ENCODE data around the gene RNF144A. TPM values are rescaled to one million over a fixed set of nuclear protein-coding genes. Genes with fewer than 3 reads are reported as not detected.

The RNF144A gene
- total RNA-seq, 1 experiment from 2014 or later: 13.6 TPM

- BruUV-seq (replicated peaks): no TSS peak
- POLR2A ChIA-PET (ENCODE audit: low non-redundant PET): no interaction called here
- Histone ChIP-seq H3K9me3 (ENCODE audit: low read depth, low read length, poor library complexity, severe bottlenecking) (no peaks in the 10 kb centered on the region), H3K36me3 (ENCODE audit: insufficient read depth, low read length, poor library complexity, severe bottlenecking) (no peaks in the 10 kb centered on the region), H3K27me3 (replicated peaks; ENCODE audit: insufficient read depth, low read depth, low read length, poor library complexity) (no peaks in the 10 kb centered on the region), H3K4me3 (ENCODE audit: low read depth, low read length, poor library complexity, severe bottlenecking) (no peak overlapping the region), H3K27ac (ENCODE audit: low read depth, low read length, poor library complexity, severe bottlenecking) (no peak overlapping the region), H3K4me1 (ENCODE audit: insufficient read depth, low read length, poor library complexity, severe bottlenecking) (no peaks in the 10 kb centered on the region)
- DNase-seq (ENCODE audit: low spot score): no peak
- intact Hi-C loops (cut with micrococcal nuclease; ENCODE audit: unreplicated experiment): no loop called here
- CTCF ChIA-PET: no interaction called here
- TF ChIP-seq CTCF (conservative IDR thresholded peaks at IDR 0.05; ENCODE audit: low read depth, low read length) (no peak), EZH2 (IDR thresholded peaks at IDR 0.05; ENCODE audit: borderline replicate concordance, low read depth, low read length, poor library complexity, severe bottlenecking) (no peak)
Observed at GRCh38 chr2:6952101-6952500, 34.9 kb downstream of the RNF144A start.

- no peak for TF ChIP-seq CTCF (conservative IDR thresholded peaks at IDR 0.05; ENCODE audit: low read depth, low read length)
- TF ChIP-seq EZH2 (IDR thresholded peaks at IDR 0.05; ENCODE audit: borderline replicate concordance, low read depth, low read length, poor library complexity, severe bottlenecking): no peak
- H3K4me1 ChIP-seq (ENCODE audit: insufficient read depth, low read length, poor library complexity, severe bottlenecking): no peaks in the 10 kb centered on the region
- H3K27ac ChIP-seq (ENCODE audit: low read depth, low read length, poor library complexity, severe bottlenecking): no peak overlapping the region
- ChIA-PET POLR2A (ENCODE audit: low non-redundant PET) (no interaction called here), CTCF (no interaction called here)
- no TSS peak for BruUV-seq (replicated peaks)
- no peak overlapping the region for H3K4me3 ChIP-seq (ENCODE audit: low read depth, low read length, poor library complexity, severe bottlenecking)
- no peaks in the 10 kb centered on the region for H3K9me3 ChIP-seq (ENCODE audit: low read depth, low read length, poor library complexity, severe bottlenecking)
- DNase-seq (ENCODE audit: low spot score): no peak
- intact Hi-C loops (cut with micrococcal nuclease; ENCODE audit: unreplicated experiment): no loop called here
- no peaks in the 10 kb centered on the region for H3K27me3 ChIP-seq (replicated peaks; ENCODE audit: insufficient read depth, low read depth, low read length, poor library complexity)
- no peaks in the 10 kb centered on the region for H3K36me3 ChIP-seq (ENCODE audit: insufficient read depth, low read length, poor library complexity, severe bottlenecking)
Observed at GRCh38 chr2:6954586-6954985, 37.4 kb downstream of the RNF144A start.

- Histone ChIP-seq H3K4me3 (ENCODE audit: low read depth, low read length, poor library complexity, severe bottlenecking) (no peak overlapping the region), H3K36me3 (ENCODE audit: insufficient read depth, low read length, poor library complexity, severe bottlenecking) (no peaks in the 10 kb centered on the region), H3K4me1 (ENCODE audit: insufficient read depth, low read length, poor library complexity, severe bottlenecking) (no peaks in the 10 kb centered on the region), H3K27ac (ENCODE audit: low read depth, low read length, poor library complexity, severe bottlenecking) (no peak overlapping the region), H3K9me3 (ENCODE audit: low read depth, low read length, poor library complexity, severe bottlenecking) (no peaks in the 10 kb centered on the region), H3K27me3 (replicated peaks; ENCODE audit: insufficient read depth, low read depth, low read length, poor library complexity) (no peaks in the 10 kb centered on the region)
- BruUV-seq (replicated peaks): no TSS peak
- intact Hi-C loops (cut with micrococcal nuclease; ENCODE audit: unreplicated experiment): no loop called here
- CTCF ChIA-PET: no interaction called here
- POLR2A ChIA-PET (ENCODE audit: low non-redundant PET): no interaction called here
- no peak for DNase-seq (ENCODE audit: low spot score)
- TF ChIP-seq EZH2 (IDR thresholded peaks at IDR 0.05; ENCODE audit: borderline replicate concordance, low read depth, low read length, poor library complexity, severe bottlenecking): no peak
- no peak for TF ChIP-seq CTCF (conservative IDR thresholded peaks at IDR 0.05; ENCODE audit: low read depth, low read length)
Observed at GRCh38 chr2:6955511-6956136, 38.4 kb downstream of the RNF144A start.

Data from A673 (cell line).